ENCODE measurements around the gene HACD4.

HACD4 gene

DNA sequence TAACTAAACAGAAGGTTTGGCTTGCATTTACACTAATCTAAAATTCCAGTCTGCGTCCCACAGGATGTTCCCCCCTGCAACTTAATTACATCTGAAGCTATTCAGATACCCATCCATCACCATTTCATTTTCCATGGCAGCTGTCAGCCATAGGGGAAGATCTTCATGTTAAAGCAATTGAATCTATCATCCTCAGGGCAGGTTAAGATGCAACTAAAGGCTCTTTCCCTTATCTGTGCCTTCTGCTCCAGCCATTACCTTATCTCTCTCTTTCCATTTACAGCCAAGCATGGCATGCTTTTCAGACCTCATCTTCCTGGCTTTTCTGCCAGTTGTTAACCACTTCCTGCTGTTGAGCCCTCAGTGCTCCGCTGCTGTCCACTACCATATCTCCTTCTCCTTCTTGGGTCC, 15.8 kb upstream of the HACD4 start:
- Histone ChIP-seq H3K9ac (ENCODE audit: low read length) (no peak overlapping the region), H3K36me3 (replicated peaks; ENCODE audit: insufficient read depth, low read length) (no peaks in the 10 kb centered on the region), H3K27ac (ENCODE audit: low read length) (no peak overlapping the region), H3K4me2 (ENCODE audit: low read depth, low read length) (no peak overlapping the region), H2AFZ (ENCODE audit: low read length) (no peak overlapping the region), H3K4me3 (ENCODE audit: low read length) (no peak overlapping the region), H3F3A (ENCODE audit: insufficient read depth, low read length) (no peaks in the 10 kb centered on the region), H3K4me1 (ENCODE audit: low read length) (no peaks in the 10 kb centered on the region), H3K9me2 (replicated peaks; ENCODE audit: insufficient read depth, low read length) (no peaks in the 10 kb centered on the region), H3K9me3 (replicated peaks; ENCODE audit: insufficient read depth, low read length) (no peaks in the 10 kb centered on the region), H4K20me1 (ENCODE audit: insufficient read depth, low read length) (no peaks in the 10 kb centered on the region), H3K79me2 (ENCODE audit: low read length) (no peaks in the 10 kb centered on the region), H3K27me3 (replicated peaks; ENCODE audit: insufficient read depth, low read length) (no peaks in the 10 kb centered on the region)
- DNase-seq: no peak
- TF ChIP-seq EZH2phosphoT487 (IDR thresholded peaks at IDR 0.05; ENCODE audit: low read length) (no peak), EZH2 (optimal IDR thresholded peaks at IDR 0.05; ENCODE audit: low read depth, low read length) (no peak)
- TF ChIP-seq, protein P1, sequence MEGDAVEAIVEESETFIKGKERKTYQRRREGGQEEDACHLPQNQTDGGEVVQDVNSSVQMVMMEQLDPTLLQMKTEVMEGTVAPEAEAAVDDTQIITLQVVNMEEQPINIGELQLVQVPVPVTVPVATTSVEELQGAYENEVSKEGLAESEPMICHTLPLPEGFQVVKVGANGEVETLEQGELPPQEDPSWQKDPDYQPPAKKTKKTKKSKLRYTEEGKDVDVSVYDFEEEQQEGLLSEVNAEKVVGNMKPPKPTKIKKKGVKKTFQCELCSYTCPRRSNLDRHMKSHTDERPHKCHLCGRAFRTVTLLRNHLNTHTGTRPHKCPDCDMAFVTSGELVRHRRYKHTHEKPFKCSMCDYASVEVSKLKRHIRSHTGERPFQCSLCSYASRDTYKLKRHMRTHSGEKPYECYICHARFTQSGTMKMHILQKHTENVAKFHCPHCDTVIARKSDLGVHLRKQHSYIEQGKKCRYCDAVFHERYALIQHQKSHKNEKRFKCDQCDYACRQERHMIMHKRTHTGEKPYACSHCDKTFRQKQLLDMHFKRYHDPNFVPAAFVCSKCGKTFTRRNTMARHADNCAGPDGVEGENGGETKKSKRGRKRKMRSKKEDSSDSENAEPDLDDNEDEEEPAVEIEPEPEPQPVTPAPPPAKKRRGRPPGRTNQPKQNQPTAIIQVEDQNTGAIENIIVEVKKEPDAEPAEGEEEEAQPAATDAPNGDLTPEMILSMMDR (IDR thresholded peaks at IDR 0.05; ENCODE audit: low read length): no peak

DNA sequence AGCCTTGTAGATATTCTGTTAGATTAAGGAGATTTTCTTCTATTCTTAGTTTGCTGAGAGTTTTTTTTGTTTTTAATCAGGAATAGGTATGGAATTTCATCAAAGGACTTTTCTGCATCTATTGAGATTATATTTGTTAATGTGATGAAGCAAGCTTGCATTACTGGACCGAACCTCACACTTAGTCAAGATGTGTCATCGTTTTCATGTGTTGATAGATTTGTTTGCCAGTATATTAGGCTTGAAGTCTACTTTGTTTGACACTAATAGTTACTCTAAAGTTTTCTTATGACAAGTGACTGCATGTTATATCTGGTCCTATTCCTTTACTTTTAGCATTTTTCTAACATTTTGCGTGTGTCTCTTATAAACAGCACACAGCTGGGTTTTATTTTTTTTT, 12.4 kb upstream of the HACD4 start:
- Histone ChIP-seq H3K27me3 (replicated peaks; ENCODE audit: insufficient read depth, low read length) (no peaks in the 10 kb centered on the region), H3K9ac (ENCODE audit: low read length) (no peak overlapping the region), H3K4me3 (ENCODE audit: low read length) (no peak overlapping the region), H3K36me3 (replicated peaks; ENCODE audit: insufficient read depth, low read length) (no peaks in the 10 kb centered on the region), H3K4me1 (ENCODE audit: low read length) (no peaks in the 10 kb centered on the region), H3K9me3 (replicated peaks; ENCODE audit: insufficient read depth, low read length) (no peaks in the 10 kb centered on the region), H2AFZ (ENCODE audit: low read length) (no peak overlapping the region), H3K4me2 (ENCODE audit: low read depth, low read length) (no peak overlapping the region), H3K9me2 (replicated peaks; ENCODE audit: insufficient read depth, low read length) (no peaks in the 10 kb centered on the region), H4K20me1 (ENCODE audit: insufficient read depth, low read length) (no peaks in the 10 kb centered on the region), H3K79me2 (ENCODE audit: low read length) (no peaks in the 10 kb centered on the region), H3K27ac (ENCODE audit: low read length) (no peak overlapping the region), H3F3A (ENCODE audit: insufficient read depth, low read length) (no peaks in the 10 kb centered on the region)
- DNase-seq: no peak
- TF ChIP-seq, protein P1 (IDR thresholded peaks at IDR 0.05; ENCODE audit: low read length): no peak
- no peak for TF ChIP-seq EZH2 (optimal IDR thresholded peaks at IDR 0.05; ENCODE audit: low read depth, low read length)
- no peak for TF ChIP-seq EZH2phosphoT487 (IDR thresholded peaks at IDR 0.05; ENCODE audit: low read length)

DNA sequence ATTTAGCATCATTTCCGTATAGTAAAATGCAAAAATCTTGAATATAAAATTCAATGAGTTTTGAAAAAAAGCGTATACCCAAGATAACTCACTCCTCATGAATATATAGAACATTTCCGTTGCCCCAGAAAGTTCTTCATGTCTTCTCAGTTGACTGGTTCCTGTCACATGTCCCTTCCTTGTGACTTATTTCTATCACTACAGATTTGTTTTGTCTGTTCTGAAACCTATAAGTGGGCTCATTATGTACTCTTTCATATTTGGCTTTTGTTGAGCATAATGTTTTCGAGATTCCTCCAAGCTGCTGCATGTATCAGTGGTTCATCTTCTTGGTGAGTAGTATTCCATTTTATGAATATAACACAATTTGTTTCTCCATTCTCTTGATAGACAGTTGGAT, 11.0 kb upstream of the HACD4 start:
- H3K9me2 ChIP-seq (replicated peaks; ENCODE audit: insufficient read depth, low read length): no peaks in the 10 kb centered on the region
- no peak overlapping the region for H3K27ac ChIP-seq (ENCODE audit: low read length)
- H3K9ac ChIP-seq (ENCODE audit: low read length): no peak overlapping the region
- no peaks in the 10 kb centered on the region for H3K79me2 ChIP-seq (ENCODE audit: low read length)
- no peaks in the 10 kb centered on the region for H3K4me1 ChIP-seq (ENCODE audit: low read length)
- H3K4me2 ChIP-seq (ENCODE audit: low read depth, low read length): no peak overlapping the region
- H3K27me3 ChIP-seq (replicated peaks; ENCODE audit: insufficient read depth, low read length): no peaks in the 10 kb centered on the region
- TF ChIP-seq EZH2 (optimal IDR thresholded peaks at IDR 0.05; ENCODE audit: low read depth, low read length): no peak
- TF ChIP-seq, protein P1 (IDR thresholded peaks at IDR 0.05; ENCODE audit: low read length): no peak
- no peak for TF ChIP-seq EZH2phosphoT487 (IDR thresholded peaks at IDR 0.05; ENCODE audit: low read length)
- H3K4me3 ChIP-seq (ENCODE audit: low read length): no peak overlapping the region
- no peaks in the 10 kb centered on the region for H3F3A ChIP-seq (ENCODE audit: insufficient read depth, low read length)
- no peak overlapping the region for H2AFZ ChIP-seq (ENCODE audit: low read length)
- no peak for DNase-seq
- no peaks in the 10 kb centered on the region for H4K20me1 ChIP-seq (ENCODE audit: insufficient read depth, low read length)
- H3K9me3 ChIP-seq (replicated peaks; ENCODE audit: insufficient read depth, low read length): no peaks in the 10 kb centered on the region
- no peaks in the 10 kb centered on the region for H3K36me3 ChIP-seq (replicated peaks; ENCODE audit: insufficient read depth, low read length)

Data from MM.1S (cell line).